ENCODE measurements around the gene HOXA5.

Gene HOXA5

GRCh38 chr7:27151341-27151930 is 8.0 kb upstream of the HOXA5 start:
- peaks cover 46% of the 10 kb centered on the region for H3K4me1 Mint-ChIP-seq (ENCODE audit: low read depth)
- H3K36me3 Mint-ChIP-seq, result peaks cover 3% of the 10 kb centered on the region
- H3K27me3 Mint-ChIP-seq, result peaks cover 65% of the 10 kb centered on the region
- H3K9me3 Mint-ChIP-seq (ENCODE audit: low read depth), result no peaks in the 10 kb centered on the region
- H3K27ac Mint-ChIP-seq, result peak overlapping the region; percentile 2
- H3K4me3 Mint-ChIP-seq, result peak overlapping the region; percentile 76

- peaks cover 44% of the 10 kb centered on the region for H3K4me1 Mint-ChIP-seq (ENCODE audit: low read depth)
- H3K9me3 Mint-ChIP-seq (ENCODE audit: low read depth), result no peaks in the 10 kb centered on the region
- peaks cover 70% of the 10 kb centered on the region for H3K27me3 Mint-ChIP-seq
- peaks cover 3% of the 10 kb centered on the region for H3K36me3 Mint-ChIP-seq
- peak overlapping the region; percentile 76 for H3K4me3 Mint-ChIP-seq
- no peak overlapping the region for H3K27ac Mint-ChIP-seq
Measured at GRCh38 chr7:27150568-27151340, 7.3 kb upstream of the HOXA5 start.

GRCh38 chr7:27149842-27150567 is 6.5 kb upstream of the HOXA5 start:
- H3K4me1 Mint-ChIP-seq (ENCODE audit: low read depth), result peaks cover 36% of the 10 kb centered on the region
- H3K4me3 Mint-ChIP-seq, result peak overlapping the region; percentile 20
- peaks cover 3% of the 10 kb centered on the region for H3K36me3 Mint-ChIP-seq
- H3K9me3 Mint-ChIP-seq (ENCODE audit: low read depth), result no peaks in the 10 kb centered on the region
- no peak overlapping the region for H3K27ac Mint-ChIP-seq
- H3K27me3 Mint-ChIP-seq, result peaks cover 64% of the 10 kb centered on the region

- H3K36me3 Mint-ChIP-seq, result no peaks in the 10 kb centered on the region
- H3K4me1 Mint-ChIP-seq (ENCODE audit: low read depth), result peaks cover 27% of the 10 kb centered on the region
- no peak overlapping the region for H3K4me3 Mint-ChIP-seq
- H3K9me3 Mint-ChIP-seq (ENCODE audit: low read depth), result no peaks in the 10 kb centered on the region
- H3K27ac Mint-ChIP-seq, result no peak overlapping the region
- H3K27me3 Mint-ChIP-seq, result peaks cover 57% of the 10 kb centered on the region
Measured at GRCh38 chr7:27148756-27149641, 5.5 kb upstream of the HOXA5 start.

- Mint-ChIP-seq H3K27ac (no peak overlapping the region), H3K4me1 (ENCODE audit: low read depth) (peaks cover 23% of the 10 kb centered on the region), H3K9me3 (ENCODE audit: low read depth) (no peaks in the 10 kb centered on the region), H3K36me3 (no peaks in the 10 kb centered on the region), H3K4me3 (peak overlapping the region; percentile 81), H3K27me3 (peaks cover 49% of the 10 kb centered on the region)
Measured at GRCh38 chr7:27148031-27148755, 4.7 kb upstream of the HOXA5 start.

GRCh38 chr7:27147199-27148030 is 3.9 kb upstream of the HOXA5 start, which contains the start of gene HOXA6:
Gene HOXA6 (minus strand): TSS chr7:27147774. CDS start chr7:27147749, 25 bp downstream.
- H3K27me3 Mint-ChIP-seq, result peaks cover 50% of the 10 kb centered on the region
- peak within 1 kb of the TSS; percentile 81 for H3K4me3 Mint-ChIP-seq
- H3K4me1 Mint-ChIP-seq (ENCODE audit: low read depth), result peaks cover 23% of the 10 kb centered on the region
- H3K36me3 Mint-ChIP-seq, result no peaks in the 10 kb centered on the region
- H3K27ac Mint-ChIP-seq, result no peak within 1 kb of the TSS
- no peaks in the 10 kb centered on the region for H3K9me3 Mint-ChIP-seq (ENCODE audit: low read depth)

- Mint-ChIP-seq H3K27ac (no peak overlapping the region), H3K4me3 (no peak overlapping the region), H3K9me3 (ENCODE audit: low read depth) (no peaks in the 10 kb centered on the region), H3K4me1 (ENCODE audit: low read depth) (peaks cover 17% of the 10 kb centered on the region), H3K36me3 (no peaks in the 10 kb centered on the region), H3K27me3 (peaks cover 47% of the 10 kb centered on the region)
Measured at GRCh38 chr7:27146491-27147198, 3.2 kb upstream of the HOXA5 start.

- Mint-ChIP-seq H3K9me3 (ENCODE audit: low read depth) (no peaks in the 10 kb centered on the region), H3K27me3 (peaks cover 46% of the 10 kb centered on the region), H3K4me3 (no peak overlapping the region), H3K36me3 (no peaks in the 10 kb centered on the region), H3K27ac (no peak overlapping the region), H3K4me1 (ENCODE audit: low read depth) (peaks cover 11% of the 10 kb centered on the region)
Measured at GRCh38 chr7:27145914-27146412, 2.5 kb upstream of the HOXA5 start.

- Mint-ChIP-seq H3K27me3 (peaks cover 43% of the 10 kb centered on the region), H3K4me3 (no peak overlapping the region), H3K27ac (no peak overlapping the region), H3K36me3 (no peaks in the 10 kb centered on the region), H3K9me3 (ENCODE audit: low read depth) (no peaks in the 10 kb centered on the region), H3K4me1 (ENCODE audit: low read depth) (peaks cover 7% of the 10 kb centered on the region)
Measured at GRCh38 chr7:27145165-27145913, 1.9 kb upstream of the HOXA5 start.

- Mint-ChIP-seq H3K4me3 (no peak overlapping the region), H3K4me1 (ENCODE audit: low read depth) (peaks cover 7% of the 10 kb centered on the region), H3K9me3 (ENCODE audit: low read depth) (no peaks in the 10 kb centered on the region), H3K27me3 (peaks cover 39% of the 10 kb centered on the region), H3K27ac (no peak overlapping the region), H3K36me3 (no peaks in the 10 kb centered on the region)
Measured at GRCh38 chr7:27144781-27145164, 1.3 kb upstream of the HOXA5 start.

GRCh38 chr7:27143950-27144780 is 684 bp upstream of the HOXA5 start:
- Mint-ChIP-seq H3K9me3 (ENCODE audit: low read depth) (no peaks in the 10 kb centered on the region), H3K4me3 (no peak overlapping the region), H3K27me3 (peaks cover 35% of the 10 kb centered on the region), H3K4me1 (ENCODE audit: low read depth) (peaks cover 7% of the 10 kb centered on the region), H3K36me3 (no peaks in the 10 kb centered on the region), H3K27ac (no peak overlapping the region)

All from activated naive CD8-positive, alpha-beta T cell (primary cell).